Ishikawa (cell line): ENCODE measurements around the gene TMEM54.

ENCODE experiments used
- CEBPB ChIP-seq: IDR thresholded peaks from 2 replicates; pipeline ENCODE4 v1.6.1; 2012
- CREB1 ChIP-seq: IDR thresholded peaks from 2 replicates; pipeline ENCODE4 v1.6.1; 2012; ENCODE audit warnings: low read depth
- EGR1 ChIP-seq: IDR thresholded peaks from 2 replicates; pipeline ENCODE4 v1.6.1; 2012
- EP300 ChIP-seq: IDR thresholded peaks from 2 replicates; pipeline ENCODE4 v1.6.1; 2012; ENCODE audit warnings: borderline replicate concordance
- FOXM1 ChIP-seq: IDR thresholded peaks from 2 replicates; pipeline ENCODE4 v1.6.1; 2012; ENCODE audit warnings: low read depth, borderline replicate concordance
- MAX ChIP-seq: IDR thresholded peaks from 2 replicates; pipeline ENCODE4 v1.6.1; 2012
- NFIC ChIP-seq: IDR thresholded peaks from 2 replicates; pipeline ENCODE4 v1.6.1; 2012
- RAD21 ChIP-seq: IDR thresholded peaks from 2 replicates; pipeline ENCODE4 v1.6.1; 2012; ENCODE audit warnings: low read depth
- REST ChIP-seq: IDR thresholded peaks from 2 replicates; pipeline ENCODE4 v1.6.1; 2012; ENCODE audit warnings: low read depth, mild to moderate bottlenecking
- TAF1 ChIP-seq: IDR thresholded peaks from 2 replicates; pipeline ENCODE4 v1.6.1; 2012; ENCODE audit warnings: low read depth, mild to moderate bottlenecking
- TCF12 ChIP-seq: IDR thresholded peaks from 2 replicates; pipeline ENCODE4 v1.6.1; 2012; ENCODE audit warnings: low read depth
- TEAD4 ChIP-seq: IDR thresholded peaks from 2 replicates; pipeline ENCODE4 v1.6.1; 2012
- USF1 ChIP-seq: IDR thresholded peaks from 2 replicates; pipeline ENCODE4 v1.6.1; 2012
- YY1 ChIP-seq: IDR thresholded peaks from 2 replicates; pipeline ENCODE4 v1.6.1; 2012; ENCODE audit warnings: low read depth
- ZBTB7A ChIP-seq: IDR thresholded peaks from 2 replicates; pipeline ENCODE4 v1.6.1; 2012; ENCODE audit warnings: low read depth

The TMEM54 gene

GRCh38 chr1:32947669-32948389 is 46.6 kb upstream of the TMEM54 start:
- TF ChIP-seq USF1 (peak; percentile 10; the same call in 1 of the 2 replicates), NFIC (no peak), EP300 (no peak), RAD21 (no peak), CEBPB (no peak), YY1 (no peak), TCF12 (no peak), TAF1 (no peak)

- TF ChIP-seq MAX, result no peak
- TF ChIP-seq ZBTB7A, result no peak
- no peak for TF ChIP-seq TEAD4
- TF ChIP-seq TCF12, result no peak
- no peak for TF ChIP-seq NFIC
- no peak for TF ChIP-seq RAD21
- TF ChIP-seq EP300, result no peak
- TF ChIP-seq CEBPB, result no peak
- no peak for TF ChIP-seq EGR1
- no peak for TF ChIP-seq CREB1
- no peak for TF ChIP-seq TAF1
- TF ChIP-seq USF1, result no peak
- TF ChIP-seq REST, result no peak
- no peak for TF ChIP-seq FOXM1
- no peak for TF ChIP-seq YY1
Observed at GRCh38 chr1:32946413-32946812, 45.2 kb upstream of the TMEM54 start.

- TF ChIP-seq RAD21, result no peak
- no peak for TF ChIP-seq FOXM1
- no peak for TF ChIP-seq TEAD4
- TF ChIP-seq REST, result no peak
- TF ChIP-seq TCF12, result no peak
- no peak for TF ChIP-seq YY1
- no peak for TF ChIP-seq MAX
- TF ChIP-seq EGR1, result no peak
Observed at GRCh38 chr1:32944180-32944579, 43.0 kb upstream of the TMEM54 start.

- TF ChIP-seq EP300 (no peak), TCF12 (no peak), REST (no peak), TAF1 (no peak), CREB1 (no peak), CEBPB (no peak), FOXM1 (no peak), ZBTB7A (no peak), EGR1 (no peak), YY1 (no peak), NFIC (no peak), MAX (no peak), USF1 (no peak)
Observed at GRCh38 chr1:32939655-32940371, 38.6 kb upstream of the TMEM54 start.
